Activated T-cell treated with anti-CD3 and anti-CD28 coated beads, Interleukin-2, amount 50 U/mL, for 24 hours (primary cell): Measurements from ENCODE around the gene CARD18.

ENCODE experiments used
- DNase-seq: peaks from one replicate; pipeline ENCODE4 v3.0.0-alpha.2; 2020
- H3K27ac Mint-ChIP-seq: 2 replicates; pipeline ENCODE4 v1.8.0; 2020; ENCODE audit warnings: mild to moderate bottlenecking, mixed read lengths
- H3K27me3 Mint-ChIP-seq: 2 replicates; pipeline ENCODE4 v1.8.0; 2020; ENCODE audit warnings: mixed read lengths
- H3K36me3 Mint-ChIP-seq: 2 replicates; pipeline ENCODE4 v1.8.0; 2020; ENCODE audit warnings: low read depth, mixed read lengths
- H3K4me1 Mint-ChIP-seq: 2 replicates; pipeline ENCODE4 v1.8.0; 2020; ENCODE audit warnings: low read depth, mixed read lengths
- H3K4me3 Mint-ChIP-seq: 2 replicates; pipeline ENCODE4 v1.8.0; 2020; ENCODE audit warnings: mild to moderate bottlenecking, moderate library complexity, mixed read lengths
- H3K9me3 Mint-ChIP-seq: 2 replicates; pipeline ENCODE4 v1.8.0; 2020; ENCODE audit warnings: mixed read lengths

CARD18 gene

DNA sequence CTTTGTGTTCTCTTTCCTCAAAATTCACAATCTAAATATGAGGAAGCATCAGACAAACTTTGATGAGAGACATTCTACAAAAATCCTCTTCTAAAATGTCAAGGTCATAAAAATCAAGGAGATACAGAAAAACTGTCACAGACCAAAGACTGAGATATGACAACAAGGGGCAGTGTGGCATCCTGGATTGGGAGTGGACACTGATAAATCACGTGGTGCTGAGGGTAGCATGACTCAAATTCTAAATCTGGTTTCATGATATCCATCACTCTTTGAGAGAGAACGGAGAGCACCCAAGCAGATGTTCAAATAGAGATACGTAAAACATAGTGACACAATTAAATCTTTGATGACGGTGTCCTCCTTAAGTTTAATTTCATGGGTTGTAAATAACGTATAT lies 13.0 kb upstream of the CARD18 start:
- Mint-ChIP-seq H3K4me1 (no peaks in the 10 kb centered on the region), H3K27me3 (no peaks in the 10 kb centered on the region), H3K9me3 (no peaks in the 10 kb centered on the region), H3K27ac (no peak overlapping the region), H3K36me3 (no peaks in the 10 kb centered on the region), H3K4me3 (no peak overlapping the region)
- DNase-seq: no peak

DNA sequence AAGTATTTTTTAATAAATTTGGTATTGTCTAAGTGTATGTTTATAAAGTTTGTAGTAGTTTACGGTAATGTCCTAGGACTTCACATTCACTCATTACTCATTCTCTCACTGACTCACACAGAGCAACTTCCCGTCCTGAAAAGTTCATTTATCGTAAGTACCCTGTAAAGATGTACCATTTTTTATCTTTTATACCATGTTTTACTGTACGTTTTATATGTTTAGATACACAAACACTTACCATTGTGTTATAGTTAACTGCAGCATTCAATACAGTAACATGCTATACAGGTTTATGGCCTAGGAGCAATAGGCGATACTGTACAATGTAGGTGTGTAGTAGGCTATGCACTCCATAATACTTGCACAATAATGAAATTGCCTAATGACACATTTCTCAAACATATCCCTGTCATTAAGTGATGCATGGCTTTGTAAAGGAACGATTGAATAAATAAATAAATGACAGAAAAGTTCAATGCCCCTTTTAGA lies 12.5 kb upstream of the CARD18 start:
- no peak for DNase-seq
- H3K36me3 Mint-ChIP-seq: no peaks in the 10 kb centered on the region
- H3K9me3 Mint-ChIP-seq: no peaks in the 10 kb centered on the region
- no peak overlapping the region for H3K27ac Mint-ChIP-seq
- H3K27me3 Mint-ChIP-seq: no peaks in the 10 kb centered on the region
- no peak overlapping the region for H3K4me3 Mint-ChIP-seq
- no peaks in the 10 kb centered on the region for H3K4me1 Mint-ChIP-seq

DNA sequence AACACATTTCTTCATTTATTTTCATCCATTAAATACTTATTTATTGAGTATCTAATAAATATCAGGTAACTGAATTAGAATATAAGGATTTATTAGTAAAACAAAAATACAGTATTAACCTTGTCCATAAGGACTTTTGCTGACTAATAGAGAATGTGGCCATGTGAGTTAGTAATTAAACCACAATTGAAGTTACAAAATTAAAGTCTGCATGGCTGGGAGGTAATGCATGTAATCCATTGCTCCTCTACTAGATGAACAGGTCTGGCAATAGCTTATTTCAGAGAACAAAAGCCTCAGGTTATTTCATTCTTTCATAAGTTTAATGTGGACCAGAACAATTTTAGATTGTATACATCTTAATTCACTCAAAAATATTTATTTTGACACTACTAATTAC lies 9.9 kb upstream of the CARD18 start:
- no peak overlapping the region for H3K4me3 Mint-ChIP-seq
- no peaks in the 10 kb centered on the region for H3K36me3 Mint-ChIP-seq
- H3K9me3 Mint-ChIP-seq: no peaks in the 10 kb centered on the region
- H3K4me1 Mint-ChIP-seq: no peaks in the 10 kb centered on the region
- no peak overlapping the region for H3K27ac Mint-ChIP-seq
- no peak for DNase-seq
- H3K27me3 Mint-ChIP-seq: no peaks in the 10 kb centered on the region

DNA sequence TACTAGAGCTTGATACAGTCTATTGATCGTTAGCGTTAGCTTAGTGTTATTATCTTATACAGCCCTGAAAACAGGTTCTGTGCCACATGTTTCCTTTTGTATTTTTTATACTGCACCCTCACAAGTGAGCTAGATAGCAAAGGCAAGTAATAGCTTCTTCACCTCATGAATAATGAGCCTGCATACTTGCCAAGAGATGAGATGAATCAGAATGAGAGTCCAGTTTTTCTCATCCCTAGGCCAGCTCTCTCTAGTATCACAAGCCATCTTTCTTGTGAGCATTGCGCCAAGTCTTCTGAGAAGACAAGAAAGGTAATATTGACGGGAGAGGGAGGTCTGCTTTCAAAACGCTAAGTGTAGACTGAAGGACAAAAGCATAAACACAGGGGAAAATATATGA lies 8.7 kb upstream of the CARD18 start:
- H3K9me3 Mint-ChIP-seq: no peaks in the 10 kb centered on the region
- no peaks in the 10 kb centered on the region for H3K36me3 Mint-ChIP-seq
- no peaks in the 10 kb centered on the region for H3K27me3 Mint-ChIP-seq
- H3K27ac Mint-ChIP-seq: no peak overlapping the region
- H3K4me1 Mint-ChIP-seq: no peaks in the 10 kb centered on the region
- DNase-seq: no peak
- no peak overlapping the region for H3K4me3 Mint-ChIP-seq

DNA sequence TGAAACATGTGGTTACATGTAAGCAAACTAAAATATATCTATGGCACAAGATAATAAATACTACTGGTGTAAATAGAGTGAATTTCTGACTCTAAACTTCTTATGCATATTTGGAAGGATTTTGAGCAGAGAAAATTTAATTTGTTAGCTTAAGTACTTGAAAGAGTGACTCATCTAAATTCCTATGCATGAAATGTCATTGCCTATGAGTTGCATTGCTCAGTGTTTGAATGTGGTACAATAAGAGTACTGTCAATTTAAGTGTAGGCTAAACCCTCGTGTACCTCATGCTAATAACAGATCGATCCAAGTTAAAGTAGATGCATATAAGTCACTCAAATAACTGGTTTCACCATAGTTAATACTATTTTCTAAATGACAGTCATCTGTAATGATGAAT lies 5.3 kb upstream of the CARD18 start:
- Mint-ChIP-seq H3K27me3 (peaks cover 3% of the 10 kb centered on the region), H3K36me3 (no peaks in the 10 kb centered on the region), H3K4me3 (no peak overlapping the region), H3K9me3 (no peaks in the 10 kb centered on the region), H3K4me1 (no peaks in the 10 kb centered on the region), H3K27ac (no peak overlapping the region)
- no peak for DNase-seq

DNA sequence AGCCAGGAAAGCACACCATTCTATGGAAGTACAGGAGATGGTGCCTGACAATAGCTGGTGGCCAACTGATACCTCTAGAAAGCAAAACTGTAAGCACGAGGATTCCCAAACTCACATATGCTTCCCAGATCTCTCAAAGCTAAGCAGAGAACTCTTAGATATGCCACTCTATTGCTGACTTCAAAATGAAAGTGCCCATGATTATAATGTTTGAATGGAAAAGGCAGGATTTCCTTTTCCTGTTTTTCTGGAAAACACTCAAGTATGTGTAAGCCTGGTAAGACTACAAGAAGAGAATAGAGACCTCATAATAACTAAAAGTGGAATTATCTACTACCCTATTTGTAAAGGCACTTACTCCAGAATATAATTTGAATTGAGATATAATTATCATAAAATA lies 2.6 kb upstream of the CARD18 start:
- DNase-seq: no peak
- peaks cover 3% of the 10 kb centered on the region for H3K27me3 Mint-ChIP-seq
- H3K27ac Mint-ChIP-seq: no peak overlapping the region
- no peaks in the 10 kb centered on the region for H3K4me1 Mint-ChIP-seq
- no peaks in the 10 kb centered on the region for H3K36me3 Mint-ChIP-seq
- no peak overlapping the region for H3K4me3 Mint-ChIP-seq
- H3K9me3 Mint-ChIP-seq: no peaks in the 10 kb centered on the region

DNA sequence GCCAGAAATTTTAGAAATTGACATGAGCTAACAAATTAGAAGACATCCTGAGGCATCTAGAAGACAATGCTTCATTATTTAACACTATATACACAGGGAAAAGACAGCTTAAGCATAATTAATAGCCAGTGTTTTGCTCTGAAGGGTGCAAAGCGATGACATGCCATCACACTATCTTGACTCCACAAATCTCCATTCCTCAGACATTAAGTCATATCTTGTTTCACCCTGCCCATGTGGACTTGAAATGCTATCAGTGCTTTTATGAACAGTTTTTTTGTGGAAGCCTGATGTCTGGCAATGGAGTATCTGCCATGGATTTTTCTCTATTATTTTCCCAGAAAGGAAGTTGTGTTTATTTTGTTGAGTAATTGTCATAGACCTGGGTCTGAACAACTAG lies 2.3 kb downstream of the CARD18 start:
- H3K4me3 Mint-ChIP-seq: no peak overlapping the region
- H3K9me3 Mint-ChIP-seq: no peaks in the 10 kb centered on the region
- H3K36me3 Mint-ChIP-seq: no peaks in the 10 kb centered on the region
- H3K27ac Mint-ChIP-seq: no peak overlapping the region
- no peaks in the 10 kb centered on the region for H3K4me1 Mint-ChIP-seq
- no peak for DNase-seq
- peaks cover 7% of the 10 kb centered on the region for H3K27me3 Mint-ChIP-seq

DNA sequence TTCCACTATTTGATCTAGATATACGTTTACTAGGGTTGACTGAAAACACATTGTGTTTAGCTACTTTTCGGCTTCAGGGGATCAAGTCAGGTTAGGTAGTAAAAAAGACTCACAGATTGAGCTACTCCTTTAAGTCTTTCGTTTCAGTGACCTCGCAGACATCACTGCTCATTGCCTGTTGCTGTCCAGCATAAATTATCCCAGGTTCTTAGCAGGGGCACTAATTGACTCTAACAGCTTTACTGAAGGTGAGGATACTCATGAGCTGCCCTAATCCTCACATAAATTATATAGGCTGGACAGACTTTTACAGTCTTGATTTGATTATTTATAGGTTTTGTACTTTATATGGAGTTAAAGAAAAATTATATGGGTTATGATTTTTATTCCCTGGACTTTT lies 3.7 kb downstream of the CARD18 start:
- H3K4me3 Mint-ChIP-seq: no peak overlapping the region
- H3K36me3 Mint-ChIP-seq: no peaks in the 10 kb centered on the region
- peaks cover 6% of the 10 kb centered on the region for H3K9me3 Mint-ChIP-seq
- H3K27me3 Mint-ChIP-seq: peaks cover 4% of the 10 kb centered on the region
- no peak for DNase-seq
- no peak overlapping the region for H3K27ac Mint-ChIP-seq
- no peaks in the 10 kb centered on the region for H3K4me1 Mint-ChIP-seq

DNA sequence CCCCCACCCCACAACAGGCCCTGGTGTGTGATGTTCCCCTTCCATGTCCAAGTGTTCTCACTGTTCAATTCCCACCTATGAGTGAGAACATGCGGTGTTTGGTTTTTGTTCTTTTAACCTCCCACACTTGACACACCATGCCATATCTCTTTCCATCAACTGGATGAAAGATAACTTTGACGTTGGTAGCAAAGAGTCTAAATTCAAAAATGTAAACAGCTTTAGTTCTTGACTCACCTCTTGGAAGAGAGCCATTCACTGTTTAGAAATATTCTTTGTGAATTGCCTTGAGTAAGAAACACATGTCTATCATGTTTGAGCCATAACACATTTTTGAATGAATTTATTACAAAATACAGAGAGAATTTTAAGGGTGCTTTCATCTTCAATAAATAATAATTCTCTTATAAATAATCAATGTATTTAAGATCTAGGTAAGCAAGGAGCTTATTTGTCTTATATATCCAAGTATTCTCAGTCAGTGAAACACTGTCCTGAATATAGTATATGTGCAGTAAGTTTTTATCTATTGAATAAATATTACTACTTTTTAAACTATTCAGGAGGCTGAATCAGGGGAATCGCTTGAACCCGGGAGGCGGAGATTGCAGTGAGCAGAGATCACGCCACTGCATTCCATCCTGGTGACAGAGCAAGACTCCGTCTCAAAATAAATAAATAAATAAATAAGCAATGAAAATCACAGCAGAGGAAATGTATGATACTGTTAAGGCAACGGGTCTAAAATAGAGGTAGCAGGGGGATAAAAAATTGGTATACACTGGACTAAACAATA lies 6.7 kb downstream of the CARD18 start:
- peaks cover 4% of the 10 kb centered on the region for H3K27me3 Mint-ChIP-seq
- no peaks in the 10 kb centered on the region for H3K4me1 Mint-ChIP-seq
- H3K4me3 Mint-ChIP-seq: no peak overlapping the region
- no peaks in the 10 kb centered on the region for H3K36me3 Mint-ChIP-seq
- H3K9me3 Mint-ChIP-seq: peaks cover 7% of the 10 kb centered on the region
- DNase-seq: no peak
- no peak overlapping the region for H3K27ac Mint-ChIP-seq

DNA sequence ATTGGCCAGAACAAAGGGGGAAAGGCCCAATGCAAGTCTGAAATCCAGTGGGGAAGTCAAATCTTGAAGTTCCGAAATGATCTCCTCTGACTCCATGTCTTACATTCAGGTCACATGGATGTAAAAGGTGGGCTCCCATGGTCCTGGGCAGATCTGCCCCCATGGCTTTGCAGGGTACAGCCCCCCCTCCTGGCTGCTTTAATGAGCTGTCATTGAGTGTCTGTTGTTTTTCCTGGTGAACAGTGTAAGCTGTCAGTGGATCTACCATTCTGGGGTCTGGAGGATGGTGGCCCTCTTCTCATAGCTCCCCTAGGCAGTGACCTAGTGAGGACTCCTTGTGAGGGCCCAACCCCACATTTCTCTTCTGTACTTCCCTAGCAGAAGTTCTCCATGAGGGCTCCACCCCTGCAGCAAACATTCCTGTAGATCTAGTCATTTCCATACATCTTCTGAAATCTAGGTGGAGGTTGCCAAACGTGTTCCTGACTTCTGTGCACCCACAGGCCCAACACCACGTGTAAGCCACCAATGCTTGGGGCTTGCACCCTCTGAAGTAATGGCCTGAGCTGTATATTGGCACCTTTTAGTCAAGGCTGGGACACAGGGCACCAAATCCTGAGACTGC lies 9.3 kb downstream of the CARD18 start:
- Mint-ChIP-seq H3K27ac (no peak overlapping the region), H3K36me3 (no peaks in the 10 kb centered on the region), H3K4me1 (no peaks in the 10 kb centered on the region), H3K9me3 (peaks cover 9% of the 10 kb centered on the region), H3K4me3 (no peak overlapping the region), H3K27me3 (peaks cover 4% of the 10 kb centered on the region)
- DNase-seq: no peak

DNA sequence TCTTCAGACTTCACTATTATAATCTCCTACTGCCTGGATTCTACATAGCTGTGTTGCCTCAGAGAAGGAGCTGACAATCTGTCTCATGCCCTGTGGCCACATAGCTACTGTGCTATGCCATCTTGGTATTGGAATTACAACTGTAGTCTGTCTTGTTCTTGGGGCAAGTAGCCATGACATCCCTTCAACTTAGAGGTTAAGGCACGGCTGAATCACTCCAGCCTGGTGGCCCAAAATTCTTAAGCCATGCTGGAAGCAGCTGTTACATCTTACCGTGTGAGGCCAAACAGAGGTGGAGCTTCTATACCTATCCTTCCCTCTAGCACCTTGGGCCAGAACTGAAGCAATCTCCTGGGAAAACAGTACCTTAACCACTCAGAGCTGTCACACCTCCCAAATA lies 14.8 kb downstream of the CARD18 start:
- DNase-seq: no peak
- Mint-ChIP-seq H3K27ac (no peak overlapping the region), H3K36me3 (no peaks in the 10 kb centered on the region), H3K4me1 (no peaks in the 10 kb centered on the region), H3K9me3 (peaks cover 3% of the 10 kb centered on the region), H3K27me3 (no peaks in the 10 kb centered on the region), H3K4me3 (no peak overlapping the region)

DNA sequence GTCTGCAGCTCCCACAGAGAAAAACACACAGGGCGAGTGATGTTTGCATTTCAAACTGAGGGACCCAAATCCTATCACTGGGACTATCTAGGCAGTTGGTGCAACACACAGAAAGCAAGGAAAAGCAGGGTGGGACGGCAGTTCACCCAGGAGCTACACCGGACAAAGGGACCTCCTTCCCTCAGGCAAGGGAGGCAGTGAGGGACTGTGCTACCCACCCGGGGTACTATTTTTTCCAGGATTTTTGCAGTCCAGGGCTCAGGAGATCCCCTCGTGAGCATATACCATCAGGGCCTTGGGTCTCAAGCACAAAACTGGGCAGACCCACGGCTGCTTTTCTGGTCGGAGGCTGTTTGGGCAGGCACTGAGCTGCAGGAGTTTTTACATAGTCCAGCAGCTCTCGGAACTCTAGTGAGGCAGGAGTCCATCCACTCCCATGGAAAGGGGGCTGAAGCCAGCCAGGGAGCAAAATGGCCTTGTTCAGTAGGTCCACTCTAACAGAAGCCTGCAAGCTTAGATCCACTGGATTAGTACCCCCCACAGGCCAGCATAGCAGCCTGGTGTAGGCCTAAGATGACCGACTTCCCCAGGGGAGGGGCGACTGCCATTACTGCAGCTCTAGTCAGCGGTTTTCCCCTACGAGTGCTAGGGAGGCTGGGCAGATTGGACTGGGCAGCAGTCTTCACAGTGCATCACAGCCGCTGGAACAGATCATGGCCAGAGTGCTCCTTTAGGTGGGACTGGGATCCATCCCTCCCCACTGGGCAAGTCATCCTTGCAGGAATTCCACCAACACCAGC lies 28.2 kb downstream of the CARD18 start:
- peaks cover 20% of the 10 kb centered on the region for H3K27me3 Mint-ChIP-seq
- H3K27ac Mint-ChIP-seq: no peak overlapping the region
- H3K9me3 Mint-ChIP-seq: no peaks in the 10 kb centered on the region
- no peaks in the 10 kb centered on the region for H3K36me3 Mint-ChIP-seq
- no peak for DNase-seq
- H3K4me1 Mint-ChIP-seq: peaks cover 24% of the 10 kb centered on the region
- no peak overlapping the region for H3K4me3 Mint-ChIP-seq

DNA sequence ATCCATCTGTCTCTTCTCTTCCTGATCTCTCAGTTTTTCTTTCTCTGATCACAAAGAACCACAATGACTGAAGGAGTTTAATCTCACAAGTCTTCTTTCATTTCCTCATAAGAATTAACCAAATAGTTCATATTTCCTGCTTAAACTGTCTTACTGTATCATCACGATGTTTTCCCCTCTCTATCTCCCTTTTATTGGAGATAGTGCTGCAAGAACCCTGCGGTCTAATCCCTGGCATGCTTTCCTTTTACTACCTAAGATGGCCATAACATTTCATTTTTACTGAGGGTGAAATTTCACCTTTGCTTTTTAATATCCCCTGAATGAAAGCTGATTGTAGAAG lies 28.9 kb downstream of the CARD18 start:
- no peaks in the 10 kb centered on the region for H3K9me3 Mint-ChIP-seq
- H3K27ac Mint-ChIP-seq: no peak overlapping the region
- peaks cover 16% of the 10 kb centered on the region for H3K27me3 Mint-ChIP-seq
- peaks cover 24% of the 10 kb centered on the region for H3K4me1 Mint-ChIP-seq
- no peak overlapping the region for H3K4me3 Mint-ChIP-seq
- no peaks in the 10 kb centered on the region for H3K36me3 Mint-ChIP-seq
- DNase-seq: no peak

DNA sequence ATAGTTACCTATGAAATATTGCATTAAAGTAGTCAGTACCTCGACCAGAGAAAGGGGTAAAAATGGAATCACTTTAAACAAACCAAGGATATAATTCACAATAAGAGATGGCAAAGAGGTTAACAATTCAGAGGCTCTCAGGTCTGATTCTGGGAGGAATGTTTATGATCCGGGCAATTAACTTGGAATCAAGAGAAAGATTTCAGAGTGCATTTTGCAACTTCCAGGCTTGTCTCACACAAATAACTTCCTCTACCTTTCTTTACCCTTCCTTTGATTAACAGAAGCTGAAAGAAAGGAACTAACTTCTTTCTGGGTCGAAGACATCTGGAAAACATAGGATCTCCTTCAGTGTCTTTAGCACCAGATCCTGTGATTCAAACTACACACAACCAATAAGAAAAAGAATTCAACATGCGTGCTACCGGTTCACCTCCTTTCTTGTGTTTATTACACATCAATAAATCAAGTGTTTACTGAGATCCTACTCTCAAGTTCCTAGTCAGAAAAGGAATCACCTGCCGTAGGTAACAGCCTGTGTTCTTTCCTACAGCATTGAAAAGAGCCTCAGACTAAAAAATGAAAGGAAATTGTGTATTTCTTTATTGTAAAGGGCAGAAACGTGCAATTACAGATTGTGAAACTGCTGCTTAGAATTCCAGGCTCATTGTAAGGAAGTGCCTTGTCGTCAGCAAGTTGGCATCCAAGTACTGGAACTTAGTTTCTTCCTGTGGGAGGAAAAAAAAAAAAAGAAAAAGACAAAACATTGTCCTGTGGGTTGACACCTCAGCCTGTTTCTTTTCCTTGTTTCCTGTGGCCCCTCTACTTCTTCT lies 29.5 kb downstream of the CARD18 start:
- DNase-seq: no peak
- Mint-ChIP-seq H3K9me3 (peaks cover 2% of the 10 kb centered on the region), H3K4me1 (peaks cover 24% of the 10 kb centered on the region), H3K4me3 (no peak overlapping the region), H3K27me3 (peaks cover 16% of the 10 kb centered on the region), H3K27ac (no peak overlapping the region), H3K36me3 (no peaks in the 10 kb centered on the region)
